Right lobe of liver (tissue), 6 donors: ENCODE results near the gene CHMP3. TPM values are rescaled to one million over a fixed set of nuclear protein-coding genes. Genes with fewer than 3 reads are reported as not detected.
"Not testable (repeated sequence)": the region's sequence is repeated elsewhere in the genome, so short reads cannot be mapped to it uniquely, and the experiment has no call there.

ENCODE experiments used
- ATAC-seq, 4 donors: fragments of 200-7000 bp; cut with Tn5 transposase; one replicate each; pipeline ENCODE4 v1.9.1; 2020; ENCODE audit warnings: mild to moderate bottlenecking in 4 of 4, moderate library complexity in 4 of 4
- DNase-seq, 3 donors: peaks; one replicate each; pipeline ENCODE4 v3.0.0-alpha.2; 2020
- H3K27ac ChIP-seq, 3 donors: fragments of 200-600 bp; one replicate each; pipeline ENCODE4 v1.8.0; 2022
- H3K27me3 ChIP-seq, 2 donors: fragments of 200-600 bp; one replicate each; pipeline ENCODE4 v1.8.0; 2022
- H3K36me3 ChIP-seq, 4 donors: fragments of 200-600 bp; sonication (generic) in 1 of 4; one replicate each; pipeline versions ENCODE4 v1.5.1 to v1.8.0; 2017 to 2022; ENCODE audit warnings: control low read depth in 1 of 4
- H3K4me1 ChIP-seq, 4 donors: fragments of 200-600 bp; sonication (generic) in 1 of 4; one replicate each; pipeline versions ENCODE4 v1.5.1 to v1.8.0; 2017 to 2022; ENCODE audit warnings: control low read depth in 1 of 4
- H3K4me3 ChIP-seq, 3 donors: fragments of 200-600 bp; one replicate each; pipeline ENCODE4 v1.8.0; 2022
- H3K9me3 ChIP-seq, 4 donors: fragments of 200-600 bp; sonication (generic) in 1 of 4; one replicate each; pipeline versions ENCODE4 v1.5.1 to v1.8.0; 2017 to 2022; ENCODE audit warnings: control low read depth in 1 of 4
- POLR2A ChIP-seq: fragments of 450-650 bp; IDR thresholded peaks from one replicate; pipeline ENCODE4 v1.6.1; 2017; ENCODE audit warnings: antibody characterized with exemption, mild to moderate bottlenecking
- WGBS: methylation state at CpG from one replicate; pipeline ENCODE4 v1.1.6; 2018; ENCODE audit warnings: low coverage, low lambda C conversion rate; ENCODE audit not compliant: insufficient coverage; ENCODE audit errors: missing lambda C conversion rate; 5-methylcytosine and 5-hydroxymethylcytosine counted together
- intact Hi-C, 2 donors: fragments of 100-400 bp; cut with DNase I; formaldehyde crosslinking; loops; one replicate each; pipeline versions ENCODE4 v1.11.2 to v1.14.1; 2022
- total RNA-seq, 6 experiments: library from RNA; depleted of rRNA in 2 of 6; stranded (reverse); fragments of >200 nt in 2 of 6; fragmentation: NEBNext Ultra II Directional in 3 of 6; extraction: Animal tissue kit (Norgen Biotek cat#: 25700) in 3 of 6; gene quantifications; one replicate each; pipeline versions ENCODE4 v1.1.0 to v1.2.4, GENCODE V29; 2016 to 2023
- TF ChIP-seq, protein P1 (sequence below), 4 donors: fragments of 200-600 bp in 3 of 4; fragments of 450-650 bp in 1 of 4; IDR thresholded peaks; one replicate each; pipeline versions ENCODE4 v1.5.1 to v1.8.0; 2016 to 2022; ENCODE audit warnings: antibody characterized with exemption in 4 of 4, mild to moderate bottlenecking in 2 of 4
- donor health status: DM: no; HTN: yes; CAD: no.
- donor health status: DM: no; HTN: no; CAD: no.
- donor health status: DM: no; HTN: no; CAD: no.
- donor health status: DM: no; HTN: yes; CAD: no.
- donor health status: DM: no; HTN: yes; CAD: no.

Gene CHMP3
- total RNA-seq, 6 experiments from 2014 or later = 16.2 to 29.3 (median 24.4) TPM

DNA sequence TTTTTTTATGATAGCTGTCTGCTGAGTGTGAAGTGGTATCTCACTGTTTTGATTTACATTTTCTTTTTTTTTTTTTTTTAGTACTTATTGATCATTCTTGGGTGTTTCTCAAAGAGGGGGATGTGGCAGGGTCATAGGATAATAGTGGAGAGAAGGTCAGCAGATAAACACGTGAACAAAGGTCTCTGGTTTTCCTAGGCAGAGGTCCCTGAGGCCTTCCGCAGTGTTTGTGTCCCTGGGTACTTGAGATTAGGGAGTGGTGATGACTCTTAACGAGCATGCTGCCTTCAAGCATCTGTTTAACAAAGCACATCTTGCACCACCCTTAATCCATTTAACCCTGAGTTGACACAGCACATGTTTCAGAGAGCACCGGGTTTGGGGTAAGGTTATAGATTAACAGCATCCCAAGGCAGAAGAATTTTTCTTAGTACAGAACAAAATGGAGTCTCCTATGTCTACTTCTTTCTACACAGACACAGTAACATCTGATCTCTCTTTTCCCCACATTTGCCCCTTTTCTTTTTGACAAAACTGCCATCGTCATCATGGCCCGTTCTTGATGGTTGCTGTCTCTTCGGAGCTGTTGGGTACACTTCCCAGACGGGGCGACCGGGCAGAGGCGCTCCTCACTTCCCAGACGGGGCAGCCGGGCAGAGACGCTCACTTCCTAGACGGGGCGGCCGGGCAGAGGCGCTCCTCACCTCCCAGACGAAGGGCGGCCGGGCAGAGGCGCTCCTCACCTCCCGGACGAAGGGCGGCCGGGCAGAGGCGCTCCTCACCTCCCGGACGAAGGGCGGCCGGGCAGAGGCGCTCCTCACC lies 18.8 kb downstream of the CHMP3 start:
- H3K4me3 ChIP-seq, intact Hi-C loops, H3K9me3 ChIP-seq, ATAC-seq, H3K4me1 ChIP-seq, H3K27me3 ChIP-seq, H3K36me3 ChIP-seq, H3K27ac ChIP-seq, DNase-seq: not testable (repeated sequence)
- 79% methylated on average over 9 of the region's 32 CpGs for WGBS

DNA sequence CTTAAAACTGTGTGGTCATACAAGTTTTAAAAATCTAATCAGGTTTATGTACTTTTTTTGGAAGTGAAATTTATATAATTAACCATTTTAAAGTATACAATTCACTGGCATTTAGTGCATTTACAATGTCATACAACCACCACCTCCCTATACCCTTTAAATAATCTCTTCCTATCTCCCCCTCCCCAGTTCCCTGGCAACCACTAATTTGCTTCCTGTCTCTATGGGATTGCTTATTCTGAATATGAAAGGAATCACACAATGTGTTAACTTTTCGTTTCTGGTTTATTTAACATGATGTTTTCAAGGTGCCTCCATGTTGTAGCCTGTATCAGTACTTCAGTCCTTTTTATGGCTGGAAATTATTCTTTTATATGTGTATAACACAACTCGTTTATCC lies 19.4 kb downstream of the CHMP3 start:
- DNase-seq (no peak), ATAC-seq (no peak)
- Histone ChIP-seq H3K27ac (no peak overlapping the region), H3K36me3 (no peaks in the 10 kb centered on the region), H3K9me3 (no peaks in the 10 kb centered on the region), H3K4me3 (no peak overlapping the region), H3K4me1 (no peaks in the 10 kb centered on the region), H3K27me3 (no peaks in the 10 kb centered on the region)
- no peak for TF ChIP-seq POLR2A
- TF ChIP-seq, protein P1, sequence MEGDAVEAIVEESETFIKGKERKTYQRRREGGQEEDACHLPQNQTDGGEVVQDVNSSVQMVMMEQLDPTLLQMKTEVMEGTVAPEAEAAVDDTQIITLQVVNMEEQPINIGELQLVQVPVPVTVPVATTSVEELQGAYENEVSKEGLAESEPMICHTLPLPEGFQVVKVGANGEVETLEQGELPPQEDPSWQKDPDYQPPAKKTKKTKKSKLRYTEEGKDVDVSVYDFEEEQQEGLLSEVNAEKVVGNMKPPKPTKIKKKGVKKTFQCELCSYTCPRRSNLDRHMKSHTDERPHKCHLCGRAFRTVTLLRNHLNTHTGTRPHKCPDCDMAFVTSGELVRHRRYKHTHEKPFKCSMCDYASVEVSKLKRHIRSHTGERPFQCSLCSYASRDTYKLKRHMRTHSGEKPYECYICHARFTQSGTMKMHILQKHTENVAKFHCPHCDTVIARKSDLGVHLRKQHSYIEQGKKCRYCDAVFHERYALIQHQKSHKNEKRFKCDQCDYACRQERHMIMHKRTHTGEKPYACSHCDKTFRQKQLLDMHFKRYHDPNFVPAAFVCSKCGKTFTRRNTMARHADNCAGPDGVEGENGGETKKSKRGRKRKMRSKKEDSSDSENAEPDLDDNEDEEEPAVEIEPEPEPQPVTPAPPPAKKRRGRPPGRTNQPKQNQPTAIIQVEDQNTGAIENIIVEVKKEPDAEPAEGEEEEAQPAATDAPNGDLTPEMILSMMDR (IDR thresholded peaks at IDR 0.05) = no peak
- intact Hi-C loops = no loop called here
- 86% methylated on average over 2 of the region's 2 CpGs for WGBS

DNA sequence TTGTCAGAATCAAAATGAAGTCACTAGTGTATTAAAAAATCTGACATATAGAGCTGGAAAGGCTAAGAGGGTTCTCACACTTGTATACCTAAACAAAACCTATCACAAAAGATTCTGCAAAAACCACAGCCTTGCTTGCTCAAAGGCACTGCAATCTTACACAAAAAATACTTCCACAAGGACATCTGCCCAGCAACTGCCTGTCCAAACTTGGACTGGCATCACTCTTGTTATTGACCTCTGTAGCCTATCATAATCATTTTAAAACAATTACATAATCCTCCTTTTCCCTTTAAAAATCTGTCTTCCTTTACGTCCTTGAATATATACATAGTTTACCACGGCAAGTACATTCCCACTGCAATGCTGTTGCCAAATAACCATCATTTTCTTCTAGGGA lies 19.9 kb downstream of the CHMP3 start:
- no peak overlapping the region for H3K4me3 ChIP-seq
- WGBS = 26% methylated on average over 2 of the region's 2 CpGs
- H3K9me3 ChIP-seq = no peaks in the 10 kb centered on the region
- no peaks in the 10 kb centered on the region for H3K4me1 ChIP-seq
- no peaks in the 10 kb centered on the region for H3K27me3 ChIP-seq
- TF ChIP-seq, protein P1 (IDR thresholded peaks at IDR 0.05) = no peak
- TF ChIP-seq POLR2A = no peak
- no peak for DNase-seq
- intact Hi-C loops = no loop called here
- peak in 2 of 4 donors; percentile 16 to 21 for ATAC-seq
- H3K36me3 ChIP-seq = no peaks in the 10 kb centered on the region
- no peak overlapping the region for H3K27ac ChIP-seq

DNA sequence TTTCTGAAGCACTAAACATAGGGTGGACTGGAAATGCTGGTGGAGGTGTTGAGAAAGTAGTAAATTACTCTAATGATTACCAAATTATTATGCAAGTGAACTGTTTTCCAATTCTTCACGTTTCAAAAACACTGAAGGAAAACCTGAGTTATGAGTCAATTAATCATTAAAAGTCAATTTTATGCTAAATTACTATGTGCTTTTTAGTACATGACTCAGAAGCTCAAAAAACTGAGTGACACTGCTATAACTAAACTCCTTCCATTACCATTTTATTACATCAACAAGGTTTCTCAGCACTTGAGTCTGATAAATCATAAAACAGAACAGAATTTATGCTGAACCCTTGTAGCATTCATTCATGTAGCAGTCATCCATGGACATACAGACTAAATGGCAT lies 20.4 kb downstream of the CHMP3 start:
- no peak for DNase-seq
- Histone ChIP-seq H3K36me3 (no peaks in the 10 kb centered on the region), H3K4me1 (no peaks in the 10 kb centered on the region), H3K4me3 (no peak overlapping the region), H3K9me3 (no peaks in the 10 kb centered on the region), H3K27ac (no peak overlapping the region), H3K27me3 (no peaks in the 10 kb centered on the region)
- ATAC-seq = no peak
- WGBS = 18% methylated on average over 1 of the region's 1 CpG
- intact Hi-C loops = no loop called here
- TF ChIP-seq POLR2A = no peak
- TF ChIP-seq, protein P1 (IDR thresholded peaks at IDR 0.05) = no peak

DNA sequence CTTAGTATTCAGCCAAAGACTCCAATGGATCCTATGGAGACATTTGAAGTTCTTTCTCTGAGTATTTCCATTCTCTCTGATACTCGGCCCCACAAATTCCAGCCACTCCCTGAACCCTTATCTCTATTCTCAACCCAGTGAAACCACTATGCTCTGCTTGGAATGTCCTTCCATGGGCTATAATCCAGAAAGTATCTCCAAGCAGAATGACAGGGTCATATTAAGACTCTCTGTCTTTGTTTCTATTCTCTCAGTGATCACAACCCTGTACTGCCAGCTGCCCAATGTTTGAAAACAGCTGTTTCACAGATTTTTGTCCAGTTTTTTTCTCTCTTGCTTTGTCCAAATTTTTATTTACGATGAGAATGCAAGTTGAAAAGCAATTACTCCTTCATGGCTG lies 21.9 kb downstream of the CHMP3 start:
- ATAC-seq (no peak), DNase-seq (no peak)

More for the DNA sequence above, 21.9 kb downstream of the CHMP3 start:
- Histone ChIP-seq H3K36me3 (no peaks in the 10 kb centered on the region), H3K27me3 (no peaks in the 10 kb centered on the region), H3K4me3 (no peak overlapping the region), H3K27ac (no peak overlapping the region), H3K4me1 (no peaks in the 10 kb centered on the region), H3K9me3 (no peaks in the 10 kb centered on the region)
- intact Hi-C loops = no loop called here
- 53% methylated on average over 2 of the region's 2 CpGs for WGBS
- TF ChIP-seq POLR2A = no peak
- TF ChIP-seq, protein P1 (IDR thresholded peaks at IDR 0.05) = no peak
